HG02938 (cell line): ENCODE results near the gene SKAP1.
"Not testable (repeated sequence)": the region's sequence is repeated elsewhere in the genome, so short reads cannot be mapped to it uniquely, and the experiment has no call there.

Source experiments
- ATAC-seq: cut with Tn5 transposase; IDR thresholded peaks from one replicate; pipeline ENCODE4 v1.9.1; 2021; ENCODE audit warnings: mild to moderate bottlenecking, moderate library complexity; ENCODE audit not compliant: unreplicated experiment

SKAP1 gene

GRCh38 chr17:48225725-48226567 lies 204.1 kb downstream of the SKAP1 start:
- ATAC-seq, result no peak

GRCh38 chr17:48223945-48224344 lies 206.1 kb downstream of the SKAP1 start:
- no peak for ATAC-seq

GRCh38 chr17:48219617-48220016 lies 210.4 kb downstream of the SKAP1 start:
- no peak for ATAC-seq

- ATAC-seq, result no peak
These were observed 214.4 kb downstream of the SKAP1 start for GRCh38 chr17:48215583-48216139.

DNA sequence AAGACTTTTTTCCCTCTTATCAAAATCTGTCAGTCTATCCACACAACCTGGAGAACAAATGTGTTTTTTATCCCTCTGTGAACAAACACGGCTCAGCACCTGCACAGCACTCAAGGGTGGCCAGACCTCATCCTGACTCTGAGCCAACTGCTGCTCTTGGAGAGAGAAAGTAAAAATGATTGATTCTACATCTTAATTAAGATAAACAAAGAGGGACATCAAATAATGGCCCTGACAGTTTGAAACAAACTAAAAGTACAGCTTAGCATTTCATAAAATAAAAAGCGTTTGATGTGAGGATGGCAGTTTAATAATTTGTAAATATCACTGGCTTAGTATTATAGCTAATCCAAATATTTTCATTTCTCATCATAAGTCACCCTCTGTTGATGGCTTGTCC lies 216.2 kb downstream of the SKAP1 start:
- no peak for ATAC-seq

GRCh38 chr17:48211787-48212186 lies 218.2 kb downstream of the SKAP1 start:
- no peak for ATAC-seq

GRCh38 chr17:48211011-48211410 lies 219.0 kb downstream of the SKAP1 start:
- no peak for ATAC-seq

DNA sequence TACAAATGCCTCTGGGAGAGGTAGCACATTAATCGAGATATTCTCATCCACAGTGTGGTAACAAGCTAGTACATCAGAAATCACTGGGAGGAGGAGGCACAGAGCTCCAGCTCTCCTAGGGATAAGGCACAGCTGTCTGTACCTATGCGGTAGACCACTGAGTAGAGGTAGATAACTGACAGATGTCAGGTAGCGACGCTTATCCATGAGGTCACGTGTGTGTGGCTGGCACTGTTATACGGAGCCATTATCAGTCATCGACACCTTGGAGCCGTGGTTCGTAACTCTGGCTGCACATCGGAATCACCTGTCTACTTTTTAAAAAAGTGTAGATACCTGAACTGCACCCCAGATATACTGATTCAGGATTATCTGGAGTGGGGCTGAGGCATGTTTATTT lies 220.0 kb downstream of the SKAP1 start:
- no peak for ATAC-seq

DNA sequence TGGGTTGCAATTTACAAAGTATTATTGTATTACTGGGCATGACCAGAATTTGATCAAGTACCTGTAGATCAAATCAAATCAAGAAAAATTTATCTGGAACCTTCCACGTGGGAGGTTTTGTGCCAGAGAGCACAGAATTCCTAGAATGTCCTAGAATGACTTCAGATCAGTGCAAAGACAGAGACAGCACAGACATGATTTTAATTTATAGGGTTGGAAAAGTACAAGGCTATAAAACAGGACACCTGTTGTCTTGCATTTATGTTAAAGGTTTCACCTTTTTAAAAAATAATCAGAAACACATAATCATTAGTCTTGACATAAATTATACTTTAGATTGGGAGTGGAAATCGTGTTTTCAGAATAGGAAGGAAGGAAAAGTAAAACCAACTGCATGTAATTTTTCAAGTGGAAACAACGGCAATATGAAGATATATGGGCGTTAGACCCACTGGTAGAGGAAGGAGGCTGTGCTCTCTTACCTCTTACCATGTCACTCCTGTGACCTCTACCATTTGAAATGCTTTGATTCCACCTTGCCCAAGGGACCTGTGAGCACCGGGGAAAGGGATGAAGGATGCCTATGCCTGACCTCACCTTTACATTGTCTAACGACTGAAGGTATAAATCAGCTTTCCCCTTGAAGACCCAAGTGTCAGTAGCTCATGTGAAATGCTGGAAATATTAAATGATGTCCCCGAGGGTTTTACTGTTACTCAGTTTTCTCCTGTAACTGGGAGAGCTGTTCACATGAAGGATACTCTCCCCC lies 222.1 kb downstream of the SKAP1 start:
- no peak for ATAC-seq

DNA sequence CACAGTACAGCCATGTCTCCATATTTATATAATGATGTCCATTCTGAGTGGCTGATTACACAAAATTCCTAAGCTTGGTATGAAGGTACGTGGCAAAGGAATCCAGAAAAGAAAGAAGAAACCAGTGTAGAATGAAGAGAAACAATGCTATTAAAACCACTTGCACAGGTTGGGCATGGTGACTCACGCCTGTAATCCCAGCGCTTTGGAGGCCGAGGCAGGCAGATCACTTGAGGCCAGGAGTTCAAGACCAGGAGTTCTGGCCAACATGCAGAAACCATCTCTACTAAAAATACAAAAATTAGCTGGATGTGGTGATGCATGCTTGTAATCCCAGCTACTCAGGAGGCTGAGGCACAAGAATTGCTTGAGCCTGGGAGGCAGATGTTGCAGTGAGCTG lies 223.0 kb downstream of the SKAP1 start:
- not testable (repeated sequence) for ATAC-seq

GRCh38 chr17:48202959-48203358 lies 227.1 kb downstream of the SKAP1 start:
- ATAC-seq, result no peak

DNA sequence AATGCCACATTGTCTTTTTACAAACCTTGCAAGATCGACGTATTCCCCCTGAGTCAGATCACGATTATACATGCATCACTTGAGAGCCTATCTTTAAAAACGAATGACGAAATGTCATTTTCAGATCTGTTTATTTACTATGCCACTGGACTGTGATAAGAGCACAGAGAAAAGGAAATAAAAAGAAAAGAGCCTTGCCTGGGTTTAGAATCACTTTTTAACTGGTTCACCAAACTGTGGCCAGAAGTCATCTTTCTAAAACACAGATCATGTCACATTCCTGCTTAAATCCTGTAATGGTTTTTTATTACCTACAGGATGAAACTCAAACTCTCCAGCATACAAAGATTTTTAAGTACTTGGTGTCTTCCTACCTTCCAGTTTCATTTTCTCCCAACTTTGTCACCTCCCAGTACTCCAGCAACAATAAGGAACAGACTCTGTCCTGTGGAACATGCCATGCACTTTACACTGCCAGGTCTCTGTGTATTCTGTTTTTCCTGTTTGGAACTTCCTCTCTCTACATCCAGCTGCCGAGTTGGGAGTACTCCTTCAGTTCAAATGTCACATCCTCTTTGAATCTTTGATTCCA lies 231.0 kb downstream of the SKAP1 start:
- ATAC-seq, result no peak

DNA sequence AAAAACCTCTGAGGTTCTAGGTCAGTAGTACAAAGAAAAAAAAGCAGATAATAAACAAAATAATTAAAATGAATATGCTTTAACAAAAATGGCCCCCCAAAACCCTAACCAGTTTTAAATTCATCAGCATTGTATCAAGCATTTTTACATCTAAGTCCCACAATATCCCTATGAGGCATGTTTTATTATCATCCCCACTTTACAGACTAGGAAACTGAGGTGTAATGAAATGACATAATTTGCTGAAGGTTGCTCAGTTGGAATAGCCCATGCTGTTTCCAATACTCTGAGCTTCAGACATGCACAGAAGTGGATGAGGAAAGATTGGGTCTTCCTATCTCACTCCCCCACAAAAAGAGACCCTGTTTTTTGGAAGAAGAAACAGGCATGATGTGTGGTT lies 234.1 kb downstream of the SKAP1 start:
- no peak for ATAC-seq

- ATAC-seq, result no peak
These were observed 235.9 kb downstream of the SKAP1 start for GRCh38 chr17:48194097-48194550.

DNA sequence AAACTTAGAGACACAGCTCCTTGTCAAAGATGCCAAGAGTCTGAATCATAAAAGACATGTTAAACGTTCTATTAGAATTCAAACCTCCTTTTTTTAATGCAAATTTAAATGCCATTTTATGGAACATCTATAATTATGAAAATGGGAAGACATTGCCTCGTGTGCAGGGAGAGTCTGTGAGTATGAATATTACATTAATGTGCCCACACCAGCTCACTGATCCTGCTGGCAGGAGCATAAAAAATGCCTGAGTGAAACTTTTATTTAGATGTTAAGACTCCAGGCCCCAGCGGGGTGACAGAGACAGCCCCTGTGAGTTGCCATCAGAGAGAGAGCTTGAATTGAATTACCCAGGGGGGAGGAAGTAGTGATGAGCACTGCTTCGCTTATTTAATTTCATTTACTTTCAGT lies 237.7 kb downstream of the SKAP1 start:
- no peak for ATAC-seq

DNA sequence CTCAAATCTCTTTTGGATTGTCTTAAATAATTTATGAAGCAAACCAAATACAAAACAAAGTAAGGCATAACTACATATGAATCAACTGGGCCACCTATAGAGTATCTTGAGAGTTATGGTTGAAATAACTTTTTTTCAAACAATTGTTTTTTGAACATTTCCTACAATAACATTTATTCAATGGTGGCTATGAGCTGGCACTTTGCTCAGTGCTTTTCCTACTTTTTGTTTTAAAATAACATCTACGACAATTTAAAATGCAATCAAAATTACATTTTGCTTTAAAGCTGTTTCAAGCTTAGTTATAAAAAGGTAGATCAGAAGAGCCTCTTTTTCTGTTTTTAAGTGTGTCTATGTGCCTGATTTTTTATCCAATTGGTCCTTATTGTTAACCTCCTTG lies 238.7 kb downstream of the SKAP1 start:
- no peak for ATAC-seq

GRCh38 chr17:48190871-48191270 lies 239.1 kb downstream of the SKAP1 start:
- ATAC-seq, result no peak

DNA sequence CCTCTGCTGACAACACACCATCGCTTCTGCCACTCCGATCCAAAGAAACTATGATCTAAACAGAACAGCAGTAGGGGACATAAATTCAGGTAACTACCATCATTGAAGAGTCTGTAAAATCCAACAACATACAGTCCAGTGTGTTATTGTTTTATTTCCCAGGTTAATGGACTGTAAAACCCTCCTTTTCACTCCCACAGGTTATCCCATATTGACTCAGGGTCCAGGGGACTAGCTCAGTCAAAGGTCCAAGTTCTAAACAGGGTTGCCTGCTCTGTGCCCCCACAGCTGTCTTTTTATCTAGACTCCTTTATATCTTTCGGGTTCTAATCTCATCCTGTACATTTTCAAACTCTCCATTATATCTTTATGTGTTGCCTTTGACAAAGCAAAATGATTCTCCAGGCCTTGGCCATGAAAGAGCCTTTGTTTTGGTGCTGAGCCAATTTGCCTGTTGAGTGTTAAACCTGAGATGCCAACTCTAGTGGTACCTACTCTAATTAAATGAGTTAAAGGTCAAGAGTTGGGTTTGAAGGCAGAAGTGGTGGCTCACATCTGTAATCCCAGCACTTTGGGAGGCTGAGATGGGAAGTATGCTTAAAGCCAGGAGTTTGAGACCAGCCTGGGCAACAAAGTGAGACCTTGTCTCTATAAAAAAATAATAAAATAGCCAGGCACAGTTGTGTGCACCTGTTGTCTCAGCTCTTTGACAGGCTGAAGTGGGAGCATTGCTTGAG lies 242.0 kb downstream of the SKAP1 start:
- ATAC-seq, result no peak

DNA sequence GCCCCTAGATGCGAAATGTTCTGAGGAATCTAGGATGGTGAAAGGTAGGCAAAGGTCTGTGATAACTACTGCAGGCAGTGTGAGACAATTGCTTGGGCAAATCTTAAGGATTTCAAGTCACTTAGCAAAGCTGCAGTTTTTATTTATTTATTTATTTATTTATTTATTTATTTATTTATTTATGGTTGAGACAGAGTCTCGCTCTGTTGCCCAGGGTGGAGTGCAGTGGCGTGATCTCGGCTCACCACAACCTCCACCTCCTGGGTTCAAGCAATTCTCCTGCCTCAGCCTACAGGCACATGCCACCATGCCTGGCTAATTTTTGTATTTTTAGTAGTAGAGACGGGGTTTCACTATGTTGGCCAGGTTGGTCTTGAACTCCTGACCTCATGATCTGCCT lies 243.7 kb downstream of the SKAP1 start:
- not testable (repeated sequence) for ATAC-seq

- no peak for ATAC-seq
These were observed 245.3 kb downstream of the SKAP1 start for GRCh38 chr17:48184721-48185120.

DNA sequence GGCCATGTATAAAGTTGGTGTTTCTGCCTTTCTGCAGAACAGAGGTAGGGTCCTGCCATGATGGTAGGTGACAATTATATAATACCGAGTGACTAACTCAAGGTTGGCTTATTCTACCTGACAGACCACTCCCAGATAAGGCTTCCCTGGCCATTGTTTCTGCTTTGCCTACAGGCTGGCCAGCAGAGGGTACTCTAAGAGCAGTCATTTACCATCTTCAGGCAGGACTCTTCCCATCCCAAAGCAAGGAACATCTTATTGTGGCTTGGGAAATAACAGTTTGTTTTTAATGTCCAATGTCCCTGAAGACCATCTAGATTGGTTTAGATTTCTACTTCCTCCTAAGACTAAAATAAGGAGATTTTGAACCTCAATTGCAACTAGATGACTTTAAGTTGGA lies 248.4 kb downstream of the SKAP1 start:
- no peak for ATAC-seq
